ENCODE data around the gene ARHGEF7. TPM values are rescaled to one million over a fixed set of nuclear protein-coding genes. Genes with fewer than 3 reads are reported as not detected.

ARHGEF7 gene
- polyA plus RNA-seq, 1 donor (not counting 4 experiments of a cell fraction or from before 2014, with no cell fraction given) = 25.2 TPM

GRCh38 chr13:111330066-111330610 lies 215.0 kb downstream of the ARHGEF7 start:
- no peak overlapping the region for H3K9ac ChIP-seq (ENCODE audit: control insufficient read depth, extremely low read depth, insufficient read depth, low read length)
- H3K79me2 ChIP-seq (ENCODE audit: control insufficient read depth, insufficient read depth, low read length) = no peaks in the 10 kb centered on the region
- H4K20me1 ChIP-seq (ENCODE audit: control insufficient read depth, extremely low read depth, insufficient read depth, low read length) = no peaks in the 10 kb centered on the region
- no peaks in the 10 kb centered on the region for H3K27me3 ChIP-seq (ENCODE audit: control insufficient read depth, extremely low read depth, insufficient read depth, low read length)
- FAIRE-seq (no peak), DNase-seq (ENCODE audit: low read depth, low spot score) (no peak)
- H3K4me1 ChIP-seq (ENCODE audit: control insufficient read depth, extremely low read depth, insufficient read depth, low read length) = no peaks in the 10 kb centered on the region
- no peak overlapping the region for H3K27ac ChIP-seq (ENCODE audit: control insufficient read depth, insufficient read depth, low read length)
- H3K36me3 ChIP-seq (ENCODE audit: control insufficient read depth in 2 of 2, extremely low read depth in 1 of 2, insufficient read depth in 2 of 2, low read length in 2 of 2) = no peaks in the 10 kb centered on the region
- dilution Hi-C loops (cut with MboI; ENCODE audit: extremely low pct_ligation_motif_present, low sequenced_read_pairs) = no loop called here
- no peak overlapping the region for H3K4me2 ChIP-seq (ENCODE audit: control insufficient read depth, extremely low read depth, insufficient read depth, low read depth, low read length)
- no peak overlapping the region for H3K4me3 ChIP-seq (ENCODE audit: control insufficient read depth in 2 of 3, extremely low read depth in 1 of 3, insufficient read depth in 2 of 3, low read depth in 1 of 3, low read length in 3 of 3)
- no peaks in the 10 kb centered on the region for H3K9me1 ChIP-seq (ENCODE audit: control insufficient read depth, extremely low read depth, insufficient read depth, low read length)
- no peak for TF ChIP-seq CTCF (optimal IDR thresholded peaks at IDR 0.05 in 1 of 3, IDR thresholded peaks at IDR 0.05 in 1 of 3, conservative IDR thresholded peaks at IDR 0.05 in 1 of 3; ENCODE audit: extremely low read depth in 1 of 3, insufficient read depth in 2 of 3, low read length in 3 of 3)
- TF ChIP-seq EZH2 (IDR thresholded peaks at IDR 0.05; ENCODE audit: low read length) = no peak
- H2AFZ ChIP-seq (ENCODE audit: control insufficient read depth, low read length) = no peak overlapping the region
- H3K9me3 ChIP-seq (ENCODE audit: control insufficient read depth, low read depth, low read length) = no peaks in the 10 kb centered on the region

GRCh38 chr13:111335298-111335697 lies 220.2 kb downstream of the ARHGEF7 start:
- no peak for TF ChIP-seq EZH2 (IDR thresholded peaks at IDR 0.05; ENCODE audit: low read length)
- no peak for TF ChIP-seq CTCF (optimal IDR thresholded peaks at IDR 0.05 in 1 of 3, IDR thresholded peaks at IDR 0.05 in 1 of 3, conservative IDR thresholded peaks at IDR 0.05 in 1 of 3; ENCODE audit: extremely low read depth in 1 of 3, insufficient read depth in 2 of 3, low read length in 3 of 3)
- H3K4me1 ChIP-seq (ENCODE audit: control insufficient read depth, extremely low read depth, insufficient read depth, low read length) = no peaks in the 10 kb centered on the region
- H4K20me1 ChIP-seq (ENCODE audit: control insufficient read depth, extremely low read depth, insufficient read depth, low read length) = no peaks in the 10 kb centered on the region
- DNase-seq (ENCODE audit: low read depth, low spot score) (no peak), FAIRE-seq (no peak)
- H2AFZ ChIP-seq (ENCODE audit: control insufficient read depth, low read length) = no peak overlapping the region
- no peak overlapping the region for H3K27ac ChIP-seq (ENCODE audit: control insufficient read depth, insufficient read depth, low read length)
- peaks cover 3% of the 10 kb centered on the region for H3K9me3 ChIP-seq (ENCODE audit: control insufficient read depth, low read depth, low read length)
- H3K4me3 ChIP-seq (ENCODE audit: control insufficient read depth in 2 of 3, extremely low read depth in 1 of 3, insufficient read depth in 2 of 3, low read depth in 1 of 3, low read length in 3 of 3) = no peak overlapping the region
- H3K4me2 ChIP-seq (ENCODE audit: control insufficient read depth, extremely low read depth, insufficient read depth, low read depth, low read length) = no peak overlapping the region
- no peaks in the 10 kb centered on the region for H3K36me3 ChIP-seq (ENCODE audit: control insufficient read depth in 2 of 2, extremely low read depth in 1 of 2, insufficient read depth in 2 of 2, low read length in 2 of 2)
- dilution Hi-C loops (cut with MboI; ENCODE audit: extremely low pct_ligation_motif_present, low sequenced_read_pairs) = no loop called here
- no peaks in the 10 kb centered on the region for H3K9me1 ChIP-seq (ENCODE audit: control insufficient read depth, extremely low read depth, insufficient read depth, low read length)
- H3K9ac ChIP-seq (ENCODE audit: control insufficient read depth, extremely low read depth, insufficient read depth, low read length) = no peak overlapping the region
- no peaks in the 10 kb centered on the region for H3K27me3 ChIP-seq (ENCODE audit: control insufficient read depth, extremely low read depth, insufficient read depth, low read length)
- no peaks in the 10 kb centered on the region for H3K79me2 ChIP-seq (ENCODE audit: control insufficient read depth, insufficient read depth, low read length)
